ENCODE results near the gene USH2A.
"Not testable (repeated sequence)": the region's sequence is repeated elsewhere in the genome, so short reads cannot be mapped to it uniquely, and the experiment has no call there.

USH2A gene

GRCh38 chr1:216390956-216391355, 32.3 kb downstream of the USH2A start:
- no peak for DNase-seq

DNA sequence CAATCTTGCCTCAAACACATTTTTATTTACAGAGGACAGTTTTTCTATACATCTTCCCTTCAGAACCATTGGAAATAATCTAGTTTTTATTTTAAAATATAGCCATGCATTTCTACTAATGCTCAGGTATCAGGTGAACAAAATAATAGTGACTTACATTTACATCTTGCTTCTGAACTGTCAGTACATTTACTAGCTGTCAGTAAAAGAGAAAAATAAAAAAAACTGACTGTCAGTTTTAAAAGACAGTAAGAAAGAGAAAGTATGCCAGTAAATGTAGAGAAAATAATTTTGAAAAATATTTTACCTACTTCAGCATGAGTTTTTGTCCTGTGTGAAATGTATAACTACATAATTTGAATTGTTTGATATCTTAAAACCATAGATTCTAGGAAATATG, 33.5 kb downstream of the USH2A start:
- no peak for DNase-seq

GRCh38 chr1:216388558-216388957, 34.7 kb downstream of the USH2A start:
- no peak for DNase-seq

- no peak for DNase-seq
Measured at GRCh38 chr1:216387782-216388181, 35.5 kb downstream of the USH2A start.

GRCh38 chr1:216379441-216379840, 43.8 kb downstream of the USH2A start:
- no peak for DNase-seq

DNA sequence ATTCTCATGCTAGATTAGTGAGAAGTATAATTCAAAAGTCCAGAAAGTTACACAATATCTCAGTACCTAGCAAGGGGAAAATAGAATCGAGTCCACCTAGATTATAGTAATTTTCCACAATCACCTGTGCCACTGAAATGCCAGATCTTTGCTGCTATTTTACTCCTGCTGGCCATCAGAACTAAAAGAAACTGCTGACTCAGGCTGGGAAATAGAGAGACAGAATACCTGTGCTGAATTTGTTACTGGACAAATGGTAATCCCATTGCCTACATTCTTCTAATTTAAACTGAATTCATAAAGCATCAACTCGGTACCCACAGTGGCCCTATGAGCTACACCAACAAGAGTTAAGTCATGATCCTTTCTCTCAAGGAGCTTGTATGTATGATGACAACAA, 55.0 kb downstream of the USH2A start:
- no peak for DNase-seq

GRCh38 chr1:216366979-216367378, 56.3 kb downstream of the USH2A start:
- no peak for DNase-seq

DNA sequence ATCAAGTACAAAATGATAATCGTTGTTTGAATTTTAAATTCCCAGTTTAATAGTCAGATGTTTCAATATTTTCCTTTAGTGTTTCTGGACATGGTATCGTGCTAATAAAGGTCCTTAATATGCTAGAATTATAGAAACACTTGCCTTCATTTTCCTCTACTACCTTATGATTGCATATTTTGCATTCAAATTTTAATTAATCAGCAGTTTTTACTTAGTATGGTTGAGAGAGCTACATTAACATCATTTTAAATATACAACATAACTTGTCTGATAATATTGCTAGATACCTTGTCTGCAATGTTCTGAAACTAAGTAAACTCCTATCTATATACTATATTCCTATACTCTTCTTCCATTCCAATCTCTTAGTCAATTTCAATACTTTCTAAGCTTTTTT, 66.3 kb downstream of the USH2A start:
- DNase-seq = no peak

- no peak for DNase-seq
Measured at GRCh38 chr1:216350186-216350585, 73.1 kb downstream of the USH2A start.

- DNase-seq = no peak
Measured at GRCh38 chr1:216346526-216346925, 76.7 kb downstream of the USH2A start.

GRCh38 chr1:216340542-216340941, 82.7 kb downstream of the USH2A start:
- DNase-seq = not testable (repeated sequence)

DNA sequence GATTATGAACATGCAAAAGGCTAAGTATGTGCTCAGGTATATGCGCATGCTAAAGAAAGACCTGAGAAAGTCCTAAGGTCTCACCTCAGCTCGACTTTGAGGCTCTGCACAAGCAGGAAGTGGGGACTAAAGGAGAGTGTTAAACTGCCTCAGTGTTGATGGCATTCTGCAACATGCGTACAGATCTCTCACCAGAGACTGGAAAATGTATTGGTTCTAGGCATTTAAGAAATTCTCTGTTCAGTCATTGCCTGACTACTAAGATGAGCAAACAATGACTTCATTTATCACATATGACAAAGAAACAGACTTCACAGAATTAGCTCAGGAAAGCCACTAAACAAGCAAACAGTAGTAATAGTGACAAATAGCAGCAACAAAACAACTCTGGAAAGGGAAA, 90.8 kb downstream of the USH2A start:
- DNase-seq = no peak

DNA sequence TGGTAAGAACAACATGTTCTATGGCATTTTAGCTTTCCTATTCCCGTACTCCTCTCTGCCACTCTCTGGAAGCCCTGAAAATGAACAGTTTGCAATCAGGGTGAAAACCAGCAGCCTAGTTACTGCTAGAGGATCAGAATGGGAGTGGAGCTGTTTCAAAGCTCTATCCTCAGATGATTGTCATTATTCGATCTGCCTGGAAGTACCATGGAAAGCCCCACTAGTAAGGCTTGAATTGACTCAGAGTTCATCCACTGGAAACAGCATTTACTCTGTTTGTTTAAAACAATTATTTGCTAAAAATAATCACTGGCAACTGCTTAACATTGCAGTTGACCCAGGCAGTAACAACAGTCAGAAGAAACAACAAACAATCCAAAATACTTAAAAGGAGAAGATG, 91.2 kb downstream of the USH2A start:
- DNase-seq = no peak

- no peak for DNase-seq
Measured at GRCh38 chr1:216331211-216331610, 92.0 kb downstream of the USH2A start.

- DNase-seq = no peak
Measured at GRCh38 chr1:216330262-216330661, 93.0 kb downstream of the USH2A start.

DNA sequence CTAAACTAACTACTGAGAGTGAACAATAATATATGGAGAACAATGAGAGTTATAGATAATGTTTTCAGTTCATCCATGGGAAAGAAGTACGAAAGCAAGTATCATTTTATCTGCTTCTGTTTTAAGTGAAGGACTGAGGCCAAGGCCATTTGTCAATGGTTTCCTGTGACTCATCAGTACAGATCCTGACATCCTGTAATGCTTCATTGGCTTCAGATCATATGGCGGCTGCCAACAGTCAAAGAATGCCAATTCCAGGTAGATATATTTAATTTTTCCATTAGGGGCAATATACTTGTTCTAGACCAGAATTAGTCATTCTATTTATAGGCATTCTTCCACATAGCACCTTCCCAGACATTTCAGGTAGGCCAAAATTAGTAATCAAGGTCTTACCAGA, 97.3 kb downstream of the USH2A start:
- DNase-seq = no peak

GRCh38 chr1:216325336-216325735, 97.9 kb downstream of the USH2A start:
- DNase-seq = no peak

- no peak for DNase-seq
Measured at GRCh38 chr1:216323344-216323743, 99.9 kb downstream of the USH2A start.

- no peak for DNase-seq
Measured at GRCh38 chr1:216314379-216315095, 108.7 kb downstream of the USH2A start.

- no peak for DNase-seq
Measured at GRCh38 chr1:216310776-216311175, 112.5 kb downstream of the USH2A start.

- DNase-seq = no peak
Measured at GRCh38 chr1:216306830-216307229, 116.4 kb downstream of the USH2A start.

GRCh38 chr1:216303690-216304089, 119.6 kb downstream of the USH2A start:
- DNase-seq = no peak

- no peak for DNase-seq
Measured at GRCh38 chr1:216293683-216294082, 129.6 kb downstream of the USH2A start.

GRCh38 chr1:216290074-216290473, 133.2 kb downstream of the USH2A start:
- DNase-seq = no peak

GRCh38 chr1:216285052-216285451, 138.2 kb downstream of the USH2A start:
- DNase-seq = no peak
